Measurements from ENCODE around the gene DNM2.

The DNM2 gene

DNA sequence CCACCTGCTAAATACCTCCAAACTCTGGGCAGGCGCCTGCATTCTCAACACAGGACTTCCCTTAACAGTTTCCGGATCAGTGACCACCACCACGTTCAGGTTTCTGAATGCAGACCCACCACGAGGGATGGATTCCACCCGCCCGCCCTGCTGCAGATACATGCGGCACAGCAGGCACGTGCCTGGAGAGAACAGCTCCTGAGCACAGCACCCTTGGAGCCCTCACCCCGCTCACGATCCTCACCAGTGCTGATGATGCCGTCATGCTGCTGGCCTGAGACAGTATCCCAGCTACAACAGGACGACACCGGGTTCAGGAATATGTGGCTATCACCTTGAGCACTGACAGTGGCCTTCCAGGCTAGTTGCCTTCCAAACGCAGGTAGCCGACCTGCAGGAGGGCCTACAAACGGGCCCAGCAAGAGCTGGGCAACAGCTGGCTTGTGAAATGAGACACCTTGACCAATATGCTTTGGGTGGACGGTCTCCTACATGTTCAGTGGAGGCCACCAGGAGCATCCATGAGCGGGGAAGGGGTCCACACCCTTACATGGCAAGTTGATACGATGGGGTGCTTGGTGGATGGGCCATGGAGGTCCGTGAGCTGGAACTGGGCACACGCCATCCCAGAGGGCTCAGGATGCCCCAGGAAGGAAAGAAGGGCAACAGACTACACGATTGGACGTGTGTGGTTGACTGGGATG lies 26.5 kb upstream of the DNM2 start:
- DNase-seq, result no peak

DNA sequence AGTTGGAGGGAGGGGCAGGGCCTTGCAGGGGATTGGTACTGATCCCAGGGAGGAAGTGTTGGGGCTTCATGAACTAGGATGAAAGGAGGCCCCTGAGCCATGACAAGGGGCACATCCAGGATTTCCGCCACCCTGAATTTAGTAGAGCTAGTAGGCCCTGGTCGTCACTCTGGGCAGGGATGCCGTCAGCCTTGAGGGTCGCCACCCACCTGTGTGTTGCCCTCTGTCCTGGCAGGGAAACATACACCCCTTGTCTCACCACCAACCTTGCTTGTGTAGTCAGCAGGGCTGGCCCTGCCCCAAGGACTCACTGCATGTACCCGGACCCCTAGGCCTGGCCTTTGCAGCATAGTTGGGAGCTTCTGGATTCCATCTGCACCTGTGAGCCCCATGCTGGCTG lies 26.0 kb upstream of the DNM2 start:
- DNase-seq, result no peak

DNA sequence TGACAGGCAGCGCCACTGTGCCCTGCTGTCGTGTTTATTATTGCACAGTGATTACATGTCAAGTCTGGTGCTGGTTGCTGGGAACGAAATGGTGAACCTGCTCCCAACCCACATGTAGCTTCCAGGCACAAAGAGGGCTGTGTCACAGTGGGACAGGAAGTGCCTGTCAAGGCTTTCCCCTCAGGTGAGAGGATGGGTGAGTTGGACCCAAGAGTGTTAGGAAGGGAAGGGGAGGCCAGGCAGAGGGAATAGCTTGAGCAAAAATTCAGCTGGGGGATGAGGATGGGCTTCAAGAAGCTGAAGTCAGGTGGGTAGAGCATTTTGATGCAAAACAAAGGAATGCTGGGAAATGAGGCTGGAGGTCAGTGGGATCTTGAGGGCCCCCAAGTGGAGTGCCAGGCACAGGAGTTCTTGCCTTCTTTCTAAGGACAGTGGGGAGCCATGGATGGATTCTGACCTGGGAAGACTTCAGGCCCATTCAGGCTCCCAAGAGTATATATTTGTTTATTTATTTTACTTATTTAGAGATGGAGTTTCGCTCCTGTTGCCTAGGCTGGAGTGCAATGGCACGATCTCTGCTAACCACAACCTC lies 25.1 kb upstream of the DNM2 start:
- DNase-seq, result no peak

DNA sequence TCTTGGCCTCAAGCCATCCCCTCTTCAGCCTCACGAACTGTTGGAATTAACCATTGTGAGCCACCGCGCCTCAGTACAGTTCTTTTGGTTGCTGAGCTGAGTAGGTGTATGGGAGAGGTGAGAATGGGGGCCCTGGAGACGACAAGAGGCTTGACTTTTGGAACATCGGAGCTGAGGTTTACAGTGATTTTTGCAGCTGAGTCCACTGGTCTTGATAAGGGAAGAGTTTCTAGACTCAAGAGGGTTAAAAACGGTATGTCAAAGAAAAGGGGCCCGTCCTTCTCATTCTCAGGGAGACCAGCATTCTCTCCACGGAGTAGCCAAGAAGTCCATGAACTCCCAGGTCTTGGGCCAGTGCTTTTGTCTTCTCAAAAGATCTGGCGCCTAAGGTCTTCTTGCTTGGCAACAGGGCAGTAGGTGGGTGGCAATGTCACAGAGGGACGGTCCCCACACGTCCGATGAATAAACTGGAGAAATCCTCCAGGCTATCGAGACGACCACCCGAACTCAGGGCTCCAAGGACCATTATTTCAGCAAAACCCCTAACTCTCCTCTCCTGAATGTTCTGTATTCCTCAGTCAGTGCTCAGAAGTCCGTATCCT lies 23.1 kb upstream of the DNM2 start:
- DNase-seq, result no peak

DNA sequence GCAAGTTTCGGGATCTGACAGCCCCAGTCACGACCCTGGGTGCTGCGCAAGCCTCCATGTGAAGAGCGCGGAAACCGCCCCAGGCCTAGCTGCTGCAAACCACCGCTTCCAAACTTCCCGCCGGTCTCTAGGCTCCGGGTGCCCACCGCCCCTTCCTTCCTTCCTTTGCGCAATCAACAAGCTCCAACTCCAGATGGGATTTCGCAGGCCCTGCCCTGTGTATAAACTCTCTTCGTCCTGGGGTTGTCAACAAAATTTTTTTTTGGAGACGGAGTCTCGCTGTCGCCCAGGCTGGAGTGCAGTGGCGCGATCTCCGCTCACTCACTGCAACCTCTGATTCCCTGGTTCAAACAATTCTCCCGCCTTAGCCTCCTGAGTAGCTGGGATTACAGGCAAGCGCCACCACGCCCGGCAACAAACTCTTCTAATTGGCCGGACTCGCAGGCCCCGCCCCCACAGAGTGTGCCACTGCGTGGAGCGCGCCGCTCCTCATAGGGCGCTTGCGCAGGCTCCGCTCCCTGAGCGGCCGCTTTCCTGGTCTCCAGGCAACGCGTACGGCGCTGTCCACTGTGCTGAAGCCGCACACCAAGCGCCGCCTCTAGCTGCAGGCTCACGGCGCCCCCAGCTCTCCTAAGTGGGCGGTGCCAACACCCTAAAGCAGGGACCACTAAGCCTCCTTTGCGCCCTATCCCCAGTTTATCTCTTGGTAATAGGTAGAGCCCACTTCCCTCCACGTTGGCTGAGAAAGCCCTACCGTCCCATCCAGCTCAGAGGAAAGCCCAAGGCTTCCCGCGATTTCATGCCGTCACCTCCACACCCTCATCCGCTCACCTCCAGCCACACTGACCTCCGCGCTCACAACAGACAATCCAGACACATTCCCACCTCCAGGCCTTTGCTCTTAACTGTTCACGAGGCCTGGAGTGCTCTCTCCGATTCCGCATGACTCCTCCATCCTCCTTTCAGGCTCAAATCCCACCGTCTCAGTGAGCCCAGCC lies 22.2 kb upstream of the DNM2 start:
- DNase-seq, result no peak

DNA sequence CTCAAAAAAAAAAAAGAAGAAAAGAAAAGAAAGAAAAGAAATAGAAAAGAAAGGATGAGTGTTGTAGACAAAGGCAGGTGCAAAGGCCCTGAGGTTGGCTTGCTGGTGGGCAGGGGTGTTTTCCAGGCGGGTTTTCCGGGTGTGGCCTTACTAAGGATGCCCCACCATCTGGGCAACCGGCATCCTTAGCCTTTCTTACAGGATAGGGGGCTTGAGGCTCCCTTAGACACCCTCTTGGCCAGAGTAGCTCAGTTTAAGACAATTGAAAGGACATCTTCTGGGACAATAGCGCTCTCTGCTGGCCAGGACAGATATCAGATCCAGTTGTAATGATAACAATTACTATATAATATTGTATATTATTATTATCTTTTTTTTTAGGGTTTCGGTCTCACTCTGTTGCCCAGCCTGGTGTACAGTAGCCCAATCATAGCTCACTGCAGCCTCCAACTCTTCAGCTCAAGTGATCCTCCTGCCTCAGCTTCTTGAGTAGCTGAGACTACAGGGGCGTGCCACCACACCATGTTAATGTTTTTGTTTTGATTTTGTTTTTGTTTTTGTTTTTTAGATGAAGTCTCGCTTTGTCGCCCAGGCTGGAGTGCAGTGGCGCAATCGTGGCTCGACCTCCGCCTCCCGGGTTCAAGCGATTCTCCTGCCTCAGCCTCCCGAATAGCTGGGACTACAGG lies 18.1 kb upstream of the DNM2 start:
- DNase-seq, result no peak

DNA sequence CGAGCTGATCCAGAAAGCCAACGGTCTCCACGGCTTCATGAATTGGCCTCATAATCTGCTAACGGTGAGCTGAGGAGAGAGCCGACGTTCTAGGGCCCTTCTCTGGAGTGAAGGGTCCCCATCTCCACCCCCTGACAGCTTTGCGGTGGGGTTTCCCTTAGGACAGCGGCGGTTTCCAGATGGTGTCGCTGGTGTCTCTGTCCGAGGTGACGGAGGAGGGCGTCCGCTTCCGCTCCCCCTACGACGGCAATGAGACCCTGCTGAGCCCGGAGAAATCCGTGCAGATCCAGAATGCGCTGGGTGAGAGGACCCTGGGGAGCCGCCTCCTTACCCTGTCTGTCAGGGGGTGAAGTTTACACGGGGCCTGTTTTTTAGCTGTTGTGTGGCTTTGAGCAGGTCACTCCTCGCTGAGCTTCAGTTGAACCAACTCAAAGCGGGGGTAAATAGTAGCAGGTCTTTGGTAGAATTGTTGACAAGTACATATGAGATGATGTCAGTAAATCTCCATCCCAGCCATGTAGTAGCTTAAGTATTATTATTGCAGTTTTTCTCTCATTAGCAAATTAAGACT lies 15.8 kb upstream of the DNM2 start:
- no peak for DNase-seq

DNA sequence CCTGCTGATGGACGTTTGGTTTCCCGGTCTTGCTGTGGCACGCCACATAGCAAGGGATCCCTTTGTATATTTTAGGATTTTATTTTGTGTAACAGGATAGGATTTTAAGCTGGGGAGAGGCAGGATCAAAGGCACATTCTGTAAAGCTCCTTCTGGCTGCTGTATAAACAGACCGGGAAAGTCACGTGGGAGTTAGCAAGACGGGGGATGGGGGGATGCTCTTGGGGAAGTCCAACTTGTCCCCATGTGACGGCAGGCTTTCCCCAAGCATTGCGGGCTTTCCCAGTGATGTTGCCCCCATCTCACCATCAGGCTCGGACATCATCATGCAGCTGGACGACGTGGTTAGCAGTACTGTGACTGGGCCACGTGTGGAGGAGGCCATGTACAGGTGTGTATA lies 10.9 kb upstream of the DNM2 start:
- no peak for DNase-seq

DNA sequence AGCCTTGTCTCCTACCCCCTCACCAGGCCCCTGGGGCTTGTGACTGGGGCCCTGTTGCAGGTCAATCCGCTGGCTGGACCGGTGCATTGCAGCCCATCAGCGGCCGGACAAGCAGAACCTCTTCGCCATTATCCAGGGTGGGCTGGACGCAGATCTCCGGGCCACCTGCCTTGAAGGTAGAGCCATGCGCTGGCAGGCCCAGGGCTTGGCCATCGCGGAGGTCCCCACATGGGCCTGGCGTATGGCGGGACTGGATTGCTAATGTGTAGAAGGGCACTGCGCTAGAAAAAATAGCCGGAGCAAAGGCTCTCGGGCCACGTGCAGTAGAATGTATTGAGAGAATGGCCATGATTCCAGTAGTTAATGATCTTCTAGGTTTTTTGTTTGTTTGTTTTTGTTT lies 10.4 kb upstream of the DNM2 start:
- DNase-seq, result no peak

DNA sequence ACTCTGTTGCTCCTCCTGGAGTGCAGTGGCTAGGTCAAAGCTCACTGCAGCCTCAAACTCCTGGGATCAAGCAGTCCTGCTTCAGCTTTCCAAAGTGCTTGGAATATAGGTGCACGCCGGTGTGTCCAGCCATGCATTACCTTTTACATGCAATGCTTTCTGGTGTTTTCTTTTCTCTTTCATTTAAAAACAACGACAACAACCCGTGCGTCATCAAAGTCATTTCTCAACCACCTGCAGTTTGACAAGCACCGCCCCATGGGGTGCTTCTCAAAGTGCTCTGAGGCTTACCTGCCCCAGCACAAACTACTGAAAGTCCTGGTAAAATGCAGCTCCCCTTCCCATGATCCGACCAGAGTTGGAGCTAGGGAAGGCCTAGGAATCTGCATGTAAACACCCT lies 9.6 kb upstream of the DNM2 start:
- DNase-seq, result no peak

DNA sequence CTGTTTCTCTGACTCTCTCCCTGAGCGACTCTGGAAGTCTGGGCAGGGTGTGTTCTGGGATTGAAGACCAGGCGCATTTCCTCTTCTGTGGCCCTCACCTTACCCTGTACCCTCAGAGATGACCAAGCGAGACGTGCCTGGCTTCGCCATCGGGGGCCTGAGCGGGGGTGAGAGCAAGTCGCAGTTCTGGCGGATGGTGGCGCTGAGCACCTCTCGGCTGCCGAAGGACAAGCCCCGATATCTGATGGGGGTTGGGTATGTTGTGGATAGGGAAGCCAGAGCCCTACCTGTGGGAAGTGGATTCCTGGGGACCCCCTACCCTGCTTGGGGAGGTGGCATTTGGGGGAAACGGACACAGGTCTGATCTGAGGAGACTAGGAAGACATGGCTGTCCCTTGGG lies 5.8 kb upstream of the DNM2 start:
- no peak for DNase-seq

DNA sequence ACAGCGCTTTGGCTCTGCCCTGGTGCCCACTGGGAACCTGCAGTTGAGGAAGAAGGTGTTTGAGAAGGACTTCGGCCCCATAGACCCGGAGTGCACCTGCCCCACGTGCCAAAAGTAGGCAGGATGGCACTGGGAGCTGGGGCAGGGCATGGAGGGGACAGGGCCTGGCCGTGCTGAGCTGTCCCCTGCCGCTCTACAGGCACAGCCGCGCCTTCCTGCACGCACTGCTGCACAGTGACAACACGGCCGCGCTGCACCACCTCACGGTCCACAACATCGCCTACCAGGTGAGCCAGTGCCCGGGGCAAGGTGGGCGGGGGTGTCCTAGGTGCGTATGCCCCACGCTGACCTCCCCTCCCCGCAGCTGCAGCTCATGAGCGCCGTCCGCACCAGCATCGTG lies 5.1 kb upstream of the DNM2 start:
- no peak for DNase-seq

DNA sequence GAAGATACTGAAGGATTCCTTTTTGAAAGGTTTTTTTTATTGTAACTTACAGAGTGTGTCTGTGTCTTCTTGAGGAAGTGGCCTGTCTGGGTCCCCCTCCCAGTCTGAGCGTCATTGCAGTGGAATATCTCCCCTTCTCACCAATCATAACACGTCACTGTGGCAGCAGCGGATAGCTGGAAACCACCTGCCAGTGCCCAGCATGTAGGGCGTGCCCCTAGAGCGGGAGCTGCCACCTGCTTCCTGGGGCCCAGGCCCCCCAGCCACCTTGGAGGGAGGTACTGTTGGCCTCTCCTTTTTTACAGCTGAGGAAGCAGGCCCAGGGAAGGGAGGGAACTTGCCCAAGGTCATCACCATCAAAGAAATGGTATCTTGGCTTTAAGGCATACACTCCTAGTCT lies 4.6 kb upstream of the DNM2 start:
- DNase-seq, result no peak

DNA sequence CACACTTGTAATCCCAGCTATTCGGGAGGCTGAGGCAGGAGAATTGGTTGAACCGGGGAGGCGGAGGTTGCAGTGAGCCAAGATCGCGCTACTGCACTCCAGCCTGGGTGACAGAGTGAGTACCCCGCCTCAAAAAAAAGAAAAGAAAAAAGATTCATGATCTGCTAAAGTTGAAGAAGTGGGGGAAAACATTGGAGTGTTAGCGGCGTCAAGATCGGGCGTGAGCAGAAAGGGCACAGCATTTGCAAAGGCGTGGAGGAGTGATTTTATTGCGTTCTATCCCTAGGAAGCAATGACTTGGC lies 874 bp upstream of the DNM2 start:
- no peak for DNase-seq

DNA sequence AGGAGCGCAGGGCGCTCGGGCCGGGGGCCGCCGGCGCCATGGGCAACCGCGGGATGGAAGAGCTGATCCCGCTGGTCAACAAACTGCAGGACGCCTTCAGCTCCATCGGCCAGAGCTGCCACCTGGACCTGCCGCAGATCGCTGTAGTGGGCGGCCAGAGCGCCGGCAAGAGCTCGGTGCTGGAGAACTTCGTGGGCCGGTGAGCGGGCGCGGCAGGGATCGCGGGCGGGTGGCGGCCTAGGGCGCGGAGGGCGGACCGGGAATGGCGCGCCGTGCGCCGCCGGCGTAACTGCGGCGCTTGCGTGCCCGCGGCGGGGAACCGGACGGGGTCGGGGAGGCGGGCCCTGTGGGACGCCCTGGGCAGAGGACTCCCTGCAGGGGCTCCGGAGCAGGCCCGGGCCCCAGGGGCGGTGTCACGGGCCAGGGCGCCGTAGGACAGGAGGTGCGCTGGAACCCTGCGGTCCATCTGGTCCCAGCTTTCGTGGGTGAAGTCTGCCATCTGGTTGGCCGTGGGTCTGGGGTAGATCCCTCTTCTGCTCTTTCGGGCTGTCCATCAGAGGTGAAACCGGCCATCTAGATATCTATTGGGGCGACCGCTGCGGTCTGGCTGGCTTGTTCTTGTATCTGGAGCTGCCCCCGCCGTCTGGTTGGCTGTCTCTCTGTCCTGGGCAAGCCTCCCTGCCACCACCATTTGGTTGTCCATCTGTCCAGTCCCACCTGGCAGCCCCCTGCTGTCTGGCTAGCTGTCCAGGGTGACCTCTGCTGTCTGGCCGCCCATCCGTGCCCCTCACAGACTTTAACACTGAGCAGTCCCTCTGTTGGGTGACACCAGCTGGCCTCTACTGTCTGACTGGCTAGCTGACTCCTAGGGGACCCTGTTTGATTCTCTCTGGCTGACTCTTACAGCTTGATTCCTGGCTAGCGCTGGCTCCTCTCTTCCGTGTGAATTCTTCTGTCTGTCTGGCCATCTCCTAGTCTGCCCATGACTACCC lies 622 bp downstream of the DNM2 start:
- no peak for DNase-seq

DNA sequence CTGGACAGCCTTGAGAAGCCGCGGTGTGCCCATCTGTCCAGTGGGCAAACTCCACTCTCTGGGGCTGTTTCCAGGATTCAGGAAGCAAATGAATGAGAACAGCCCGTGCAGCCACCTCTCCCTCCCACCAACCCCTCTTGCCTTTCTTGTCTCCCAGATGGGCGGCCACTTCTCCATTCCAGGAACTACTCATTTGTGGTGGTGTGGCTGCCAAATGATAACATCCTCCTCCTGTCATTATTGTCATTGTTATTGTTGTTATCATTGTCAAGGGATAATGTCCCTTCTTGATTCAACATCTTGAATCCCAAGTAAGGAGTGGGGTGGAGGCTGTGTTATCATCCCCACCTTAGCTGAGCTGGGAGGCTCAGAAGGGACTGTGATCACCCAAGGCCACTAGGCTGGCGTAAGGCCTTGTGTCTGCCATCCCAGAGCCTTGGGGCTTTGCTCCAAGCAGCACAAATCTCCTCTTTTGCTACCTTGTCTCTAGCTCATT lies 1.6 kb downstream of the DNM2 start:
- no peak for DNase-seq

DNA sequence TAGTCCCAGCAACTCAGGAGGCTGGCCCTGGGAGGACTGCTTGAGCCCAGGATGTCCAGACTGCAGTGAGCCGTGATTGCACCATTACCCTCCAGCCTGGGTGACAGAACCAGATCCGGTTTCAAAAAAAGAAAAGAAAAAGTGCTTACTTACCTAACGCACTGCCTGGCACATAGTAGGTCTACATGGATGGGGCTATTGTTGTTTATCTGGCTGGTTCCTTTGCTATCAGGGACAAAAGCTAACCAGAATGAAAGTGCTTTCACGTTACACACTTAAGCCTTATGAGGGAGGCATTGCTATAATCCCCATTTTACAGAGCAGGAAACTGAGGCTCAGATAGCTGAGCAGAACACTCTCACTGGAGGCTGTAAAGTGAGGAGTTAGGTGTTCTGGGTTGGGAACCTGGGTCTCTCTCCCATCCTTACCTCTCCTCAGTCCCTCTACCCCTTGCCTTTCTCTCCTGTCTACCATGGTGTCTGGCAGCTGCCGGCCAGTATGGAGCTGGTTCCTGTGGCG lies 2.8 kb downstream of the DNM2 start:
- DNase-seq, result no peak

DNA sequence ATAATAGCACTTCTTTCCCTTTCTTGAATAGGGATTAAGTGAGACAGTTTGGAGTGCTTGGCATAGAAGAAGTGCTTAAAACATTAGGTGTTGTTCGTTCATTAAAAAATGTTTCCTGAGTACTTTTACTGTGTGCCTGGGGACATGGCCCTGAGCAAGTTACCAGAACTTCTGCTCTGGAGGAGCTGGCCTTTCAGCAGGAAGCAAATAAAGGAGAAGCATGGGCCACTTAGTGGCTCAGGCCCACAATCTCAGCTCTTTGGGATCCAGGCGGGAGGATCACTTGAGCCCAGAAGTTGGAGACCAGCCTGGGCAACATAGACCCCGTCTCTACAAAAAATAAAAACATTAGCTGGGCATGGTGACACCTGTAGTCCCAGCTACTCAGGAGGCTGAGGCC lies 5.7 kb downstream of the DNM2 start:
- DNase-seq, result no peak

DNA sequence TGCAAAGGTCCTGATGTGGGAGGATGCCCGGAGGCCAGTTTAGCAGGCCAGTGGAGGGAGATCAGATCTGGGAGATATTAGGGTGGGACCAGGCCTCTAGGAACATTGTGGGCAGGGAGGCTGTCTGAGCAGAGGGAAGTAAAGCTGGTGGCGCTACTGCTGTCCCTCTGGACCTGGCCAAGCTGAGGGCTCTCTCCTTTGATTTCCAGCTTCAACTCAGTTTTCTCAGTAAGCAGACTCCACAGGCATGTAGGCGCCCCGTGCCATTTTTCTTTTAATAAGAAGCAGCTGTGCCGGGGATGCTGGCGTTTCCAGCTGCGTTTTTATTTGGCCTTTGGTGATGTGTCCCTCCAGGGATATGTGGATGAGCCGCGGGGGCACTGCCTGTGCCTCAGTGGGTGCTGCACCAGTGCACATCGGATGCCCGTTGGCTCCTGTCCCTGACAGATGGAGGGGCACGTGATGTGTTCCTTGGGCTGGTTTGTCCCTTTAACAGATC lies 6.7 kb downstream of the DNM2 start:
- DNase-seq, result no peak

DNA sequence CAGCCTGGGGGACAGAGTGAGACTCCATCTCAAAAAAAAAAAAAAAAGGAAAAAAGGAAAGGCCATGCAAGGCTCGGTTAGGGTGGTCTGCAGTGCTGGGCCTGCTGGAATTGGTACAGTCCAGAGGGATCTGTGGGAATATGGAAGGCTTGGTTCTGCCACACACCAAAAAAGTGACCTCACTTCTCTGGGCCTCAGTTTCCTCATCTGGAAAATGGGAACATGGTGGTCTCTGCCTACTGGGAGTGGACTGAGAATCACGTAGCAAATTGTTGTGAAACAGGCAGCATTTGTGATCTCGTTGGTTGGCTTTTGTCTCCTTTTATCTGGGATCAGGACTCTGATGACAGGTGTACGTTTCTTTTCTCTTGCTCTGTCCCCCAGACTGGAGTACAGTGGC lies 7.5 kb downstream of the DNM2 start:
- DNase-seq, result no peak

DNA sequence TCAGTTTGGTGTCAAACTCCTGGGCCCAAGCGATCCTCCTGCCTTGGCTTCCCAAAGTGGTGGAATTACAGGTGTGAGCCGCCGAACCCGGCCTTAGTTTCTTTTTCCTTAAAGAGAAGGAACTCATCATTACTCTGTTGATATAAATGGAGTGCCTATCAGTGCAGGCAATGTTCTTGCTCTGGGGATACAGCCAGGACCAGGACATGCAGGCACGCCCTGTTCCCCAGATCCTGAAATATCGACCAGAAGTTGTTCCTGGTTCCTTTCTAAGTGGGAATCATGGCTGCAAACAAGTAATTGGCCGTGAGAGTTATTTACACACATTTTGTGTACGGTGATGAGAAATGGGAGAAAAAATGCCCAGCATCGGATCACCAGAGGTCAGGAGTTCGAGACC lies 8.4 kb downstream of the DNM2 start:
- DNase-seq, result no peak

Data from cortex of kidney (tissue), 1 donor.